GM23338 (cell line): ENCODE data around the gene TTC28. TPM values are rescaled to one million over a fixed set of nuclear protein-coding genes. Genes with fewer than 3 reads are reported as not detected.

Experiments used
- ATAC-seq: fragments of 200-7000 bp; cut with Tn5 transposase; 3 replicates; pipeline ENCODE4 v1.9.1; 2020
- DNase-seq: peaks from one replicate; pipeline ENCODE4 v3.0.0-alpha.2; 2015; ENCODE audit warnings: low spot score
- H2AFZ ChIP-seq: fragments of 200-600 bp; sonication (generic); 2 replicates; pipeline ENCODE4 v1.8.0; 2016; ENCODE audit warnings: antibody characterized with exemption, mild to moderate bottlenecking, moderate library complexity
- H3F3A ChIP-seq: fragments of 200-600 bp; sonication (generic); replicated peaks from 2 replicates; pipeline ENCODE4 v1.8.0; 2017; ENCODE audit warnings: antibody characterized with exemption, mixed run types, low read depth
- H3K27ac ChIP-seq: fragments of 200-600 bp; sonication (generic); 2 replicates; pipeline ENCODE4 v1.6.1; 2016; ENCODE audit warnings: low read depth
- H3K27me3 ChIP-seq: fragments of 200-600 bp; sonication (generic); 2 replicates; pipeline ENCODE4 v1.8.0; 2016; ENCODE audit warnings: mild to moderate bottlenecking, mixed run types, moderate library complexity; ENCODE audit not compliant: insufficient read depth
- H3K36me3 ChIP-seq: fragments of 200-600 bp; sonication (generic); 2 replicates; pipeline ENCODE4 v1.8.0; 2016; ENCODE audit warnings: mild to moderate bottlenecking; ENCODE audit not compliant: insufficient read depth
- H3K4me1 ChIP-seq: fragments of 200-600 bp; sonication (generic); 2 replicates; pipeline ENCODE4 v1.8.0; 2016; ENCODE audit warnings: mild to moderate bottlenecking, moderate library complexity; ENCODE audit not compliant: insufficient read depth
- H3K4me2 ChIP-seq: fragments of 200-600 bp; sonication (generic); 2 replicates; pipeline ENCODE4 v1.7.1; 2017; ENCODE audit warnings: mixed run types
- H3K4me3 ChIP-seq: fragments of 200-600 bp; sonication (generic); 2 replicates; pipeline ENCODE4 v1.6.1; 2016; ENCODE audit warnings: mixed run types
- H3K79me2 ChIP-seq: fragments of 200-600 bp; sonication (generic); replicated peaks from 2 replicates; pipeline ENCODE4 v1.8.0; 2017; ENCODE audit warnings: mild to moderate bottlenecking; ENCODE audit not compliant: insufficient read depth
- H3K9me2 ChIP-seq: fragments of 200-600 bp; sonication (generic); 2 replicates; pipeline ENCODE4 v1.8.0; 2017; ENCODE audit not compliant: insufficient read depth
- H4K20me1 ChIP-seq: fragments of 200-600 bp; sonication (generic); replicated peaks from 2 replicates; pipeline ENCODE4 v1.8.0; 2017; ENCODE audit warnings: mild to moderate bottlenecking; ENCODE audit not compliant: insufficient read depth
- H3K27ac Mint-ChIP-seq: 2 replicates; pipeline ENCODE4 v1.8.0; 2020; ENCODE audit warnings: inconsistent platforms, mild to moderate bottlenecking, moderate library complexity, mixed read lengths
- H3K27me3 Mint-ChIP-seq: 3 replicates; pipeline ENCODE4 v1.8.0; 2022; ENCODE audit warnings: low read depth, mild to moderate bottlenecking, moderate library complexity, mixed read lengths, inconsistent platforms; ENCODE audit not compliant: insufficient read depth, poor library complexity
- H3K36me3 Mint-ChIP-seq: 3 replicates; pipeline ENCODE4 v1.8.0; 2021; ENCODE audit warnings: low read depth, mild to moderate bottlenecking, inconsistent platforms, moderate library complexity, mixed read lengths
- H3K4me1 Mint-ChIP-seq: 3 replicates; pipeline ENCODE4 v1.8.0; 2020; ENCODE audit warnings: mild to moderate bottlenecking, inconsistent platforms, mixed read lengths
- H3K4me3 Mint-ChIP-seq: 3 replicates; pipeline ENCODE4 v1.8.0; 2021; ENCODE audit warnings: moderate library complexity, mild to moderate bottlenecking, inconsistent platforms, mixed read lengths
- H3K9me3 Mint-ChIP-seq: 3 replicates; pipeline ENCODE4 v1.8.0; 2020; ENCODE audit warnings: moderate library complexity, mild to moderate bottlenecking, inconsistent platforms, mixed read lengths
- CREB1 ChIP-seq: fragments of 250-450 bp; sonication (Bioruptor Pico); IDR thresholded peaks from 2 replicates; pipeline ENCODE4 v1.5.0; 2020; ENCODE audit warnings: low read depth, mild to moderate bottlenecking, moderate library complexity
- EZH2 ChIP-seq: fragments of 200-600 bp; sonication (generic); IDR thresholded peaks from one replicate; pipeline ENCODE4 v1.8.0; 2017; ENCODE audit warnings: antibody characterized with exemption, mild to moderate bottlenecking, low read depth; ENCODE audit not compliant: unreplicated experiment
- EZH2phosphoT487 ChIP-seq: fragments of 200-600 bp; sonication (generic); IDR thresholded peaks from one replicate; pipeline ENCODE4 v1.8.1; 2018; ENCODE audit warnings: antibody characterized with exemption; ENCODE audit not compliant: unreplicated experiment
- NANOG ChIP-seq: IDR thresholded peaks from 2 replicates; pipeline ENCODE4 v1.6.1; 2016; ENCODE audit warnings: antibody characterized with exemption, borderline replicate concordance
- POLR2AphosphoS5 ChIP-seq: IDR thresholded peaks from 2 replicates; pipeline ENCODE4 v1.6.1; 2016; ENCODE audit warnings: antibody characterized with exemption, low read depth
- ZNF114 ChIP-seq: fragments of 250-450 bp; sonication (Bioruptor Pico); IDR thresholded peaks from 2 replicates; pipeline ENCODE4 v1.5.0; 2020; ENCODE audit warnings: mild to moderate bottlenecking, moderate library complexity
- ZNF331 ChIP-seq: fragments of 250-450 bp; sonication (Bioruptor Pico); IDR thresholded peaks from 2 replicates; pipeline ENCODE4 v1.5.0; 2020; ENCODE audit warnings: low read depth, mild to moderate bottlenecking, moderate library complexity
- polyA plus RNA-seq: library from polyadenylated mRNA; unstranded; fragments of >200 nt; fragmentation: Nextera tagmentation; extraction: Ambion mirVana; gene quantifications from 2 replicates; pipeline ENCODE4 v1.2.1, GENCODE V29; 2016
- total RNA-seq: library from RNA; depleted of rRNA; stranded (reverse); fragments of >200 nt; shearing (Covaris generic); gene quantifications from 2 replicates; pipeline ENCODE4 v1.2.3, GENCODE V29; 2014
- TF ChIP-seq, protein P1 (sequence below), 2 experiments: fragments of 200-600 bp in 1 of 2; sonication (generic) in 1 of 2; conservative IDR thresholded peaks; 2 replicates each; pipeline versions ENCODE4 v1.5.1 to v1.6.1; 2016 to 2017; ENCODE audit warnings: antibody characterized with exemption in 2 of 2, low read depth in 2 of 2, mild to moderate bottlenecking in 2 of 2, moderate library complexity in 1 of 2
- TF ChIP-seq, protein P2 (sequence below): fragments of 250-450 bp; sonication (Bioruptor Pico); IDR thresholded peaks from 2 replicates; pipeline ENCODE4 v1.5.0; 2020; ENCODE audit warnings: mild to moderate bottlenecking, moderate library complexity

TTC28 gene
- total and polyA plus RNA-seq, 2 experiments from 2014 or later = 4.5 to 16.1 TPM

DNA sequence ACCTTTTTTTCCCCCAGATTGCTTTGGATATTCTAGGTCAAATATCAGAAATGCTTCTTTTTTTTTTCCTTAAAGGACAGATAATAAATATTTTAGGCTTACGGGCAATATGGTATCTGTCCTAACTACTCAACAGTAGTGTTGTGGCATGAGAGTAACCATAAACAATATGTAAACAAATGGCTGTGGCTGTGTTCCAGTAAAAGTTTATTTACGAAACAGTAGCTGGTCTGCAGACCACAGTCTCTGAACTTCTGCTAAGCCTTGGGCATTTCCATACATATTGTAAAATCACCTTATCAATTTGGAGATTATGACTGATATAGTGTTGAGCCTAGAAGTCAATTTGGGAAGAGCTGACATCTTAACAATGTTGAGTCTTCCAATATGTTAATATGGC is 621.6 kb downstream of the TTC28 start:
- Histone ChIP-seq H3K4me2 (no peak overlapping the region), H3K4me1 (no peaks in the 10 kb centered on the region), H4K20me1 (no peaks in the 10 kb centered on the region), H3K27me3 (no peaks in the 10 kb centered on the region), H3K4me3 (no peak overlapping the region), H2AFZ (no peak overlapping the region), H3K79me2 (no peaks in the 10 kb centered on the region), H3F3A (no peaks in the 10 kb centered on the region), H3K27ac (no peak overlapping the region), H3K36me3 (no peaks in the 10 kb centered on the region), H3K9me2 (no peaks in the 10 kb centered on the region)
- Mint-ChIP-seq H3K4me1 (no peaks in the 10 kb centered on the region; the same call in 2 of the 3 replicates), H3K9me3 (peaks cover 10% of the 10 kb centered on the region; the same call in 1 of the 3 replicates), H3K27me3 (peaks cover 3% of the 10 kb centered on the region), H3K4me3 (no peak overlapping the region), H3K27ac (no peak overlapping the region), H3K36me3 (peaks cover 9% of the 10 kb centered on the region; the same call in 2 of the 3 replicates)
- TF ChIP-seq, protein P1, sequence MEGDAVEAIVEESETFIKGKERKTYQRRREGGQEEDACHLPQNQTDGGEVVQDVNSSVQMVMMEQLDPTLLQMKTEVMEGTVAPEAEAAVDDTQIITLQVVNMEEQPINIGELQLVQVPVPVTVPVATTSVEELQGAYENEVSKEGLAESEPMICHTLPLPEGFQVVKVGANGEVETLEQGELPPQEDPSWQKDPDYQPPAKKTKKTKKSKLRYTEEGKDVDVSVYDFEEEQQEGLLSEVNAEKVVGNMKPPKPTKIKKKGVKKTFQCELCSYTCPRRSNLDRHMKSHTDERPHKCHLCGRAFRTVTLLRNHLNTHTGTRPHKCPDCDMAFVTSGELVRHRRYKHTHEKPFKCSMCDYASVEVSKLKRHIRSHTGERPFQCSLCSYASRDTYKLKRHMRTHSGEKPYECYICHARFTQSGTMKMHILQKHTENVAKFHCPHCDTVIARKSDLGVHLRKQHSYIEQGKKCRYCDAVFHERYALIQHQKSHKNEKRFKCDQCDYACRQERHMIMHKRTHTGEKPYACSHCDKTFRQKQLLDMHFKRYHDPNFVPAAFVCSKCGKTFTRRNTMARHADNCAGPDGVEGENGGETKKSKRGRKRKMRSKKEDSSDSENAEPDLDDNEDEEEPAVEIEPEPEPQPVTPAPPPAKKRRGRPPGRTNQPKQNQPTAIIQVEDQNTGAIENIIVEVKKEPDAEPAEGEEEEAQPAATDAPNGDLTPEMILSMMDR (conservative IDR thresholded peaks at IDR 0.05; ENCODE audit: low read depth in 2 of 2) = no peak
- TF ChIP-seq ZNF114 (CRISPR knock-in tag) (no peak), CREB1 (CRISPR knock-in tag) (no peak), NANOG (no peak), EZH2 (no peak), ZNF331 (no peak), POLR2AphosphoS5 (no peak), EZH2phosphoT487 (no peak)
- TF ChIP-seq, protein P2, sequence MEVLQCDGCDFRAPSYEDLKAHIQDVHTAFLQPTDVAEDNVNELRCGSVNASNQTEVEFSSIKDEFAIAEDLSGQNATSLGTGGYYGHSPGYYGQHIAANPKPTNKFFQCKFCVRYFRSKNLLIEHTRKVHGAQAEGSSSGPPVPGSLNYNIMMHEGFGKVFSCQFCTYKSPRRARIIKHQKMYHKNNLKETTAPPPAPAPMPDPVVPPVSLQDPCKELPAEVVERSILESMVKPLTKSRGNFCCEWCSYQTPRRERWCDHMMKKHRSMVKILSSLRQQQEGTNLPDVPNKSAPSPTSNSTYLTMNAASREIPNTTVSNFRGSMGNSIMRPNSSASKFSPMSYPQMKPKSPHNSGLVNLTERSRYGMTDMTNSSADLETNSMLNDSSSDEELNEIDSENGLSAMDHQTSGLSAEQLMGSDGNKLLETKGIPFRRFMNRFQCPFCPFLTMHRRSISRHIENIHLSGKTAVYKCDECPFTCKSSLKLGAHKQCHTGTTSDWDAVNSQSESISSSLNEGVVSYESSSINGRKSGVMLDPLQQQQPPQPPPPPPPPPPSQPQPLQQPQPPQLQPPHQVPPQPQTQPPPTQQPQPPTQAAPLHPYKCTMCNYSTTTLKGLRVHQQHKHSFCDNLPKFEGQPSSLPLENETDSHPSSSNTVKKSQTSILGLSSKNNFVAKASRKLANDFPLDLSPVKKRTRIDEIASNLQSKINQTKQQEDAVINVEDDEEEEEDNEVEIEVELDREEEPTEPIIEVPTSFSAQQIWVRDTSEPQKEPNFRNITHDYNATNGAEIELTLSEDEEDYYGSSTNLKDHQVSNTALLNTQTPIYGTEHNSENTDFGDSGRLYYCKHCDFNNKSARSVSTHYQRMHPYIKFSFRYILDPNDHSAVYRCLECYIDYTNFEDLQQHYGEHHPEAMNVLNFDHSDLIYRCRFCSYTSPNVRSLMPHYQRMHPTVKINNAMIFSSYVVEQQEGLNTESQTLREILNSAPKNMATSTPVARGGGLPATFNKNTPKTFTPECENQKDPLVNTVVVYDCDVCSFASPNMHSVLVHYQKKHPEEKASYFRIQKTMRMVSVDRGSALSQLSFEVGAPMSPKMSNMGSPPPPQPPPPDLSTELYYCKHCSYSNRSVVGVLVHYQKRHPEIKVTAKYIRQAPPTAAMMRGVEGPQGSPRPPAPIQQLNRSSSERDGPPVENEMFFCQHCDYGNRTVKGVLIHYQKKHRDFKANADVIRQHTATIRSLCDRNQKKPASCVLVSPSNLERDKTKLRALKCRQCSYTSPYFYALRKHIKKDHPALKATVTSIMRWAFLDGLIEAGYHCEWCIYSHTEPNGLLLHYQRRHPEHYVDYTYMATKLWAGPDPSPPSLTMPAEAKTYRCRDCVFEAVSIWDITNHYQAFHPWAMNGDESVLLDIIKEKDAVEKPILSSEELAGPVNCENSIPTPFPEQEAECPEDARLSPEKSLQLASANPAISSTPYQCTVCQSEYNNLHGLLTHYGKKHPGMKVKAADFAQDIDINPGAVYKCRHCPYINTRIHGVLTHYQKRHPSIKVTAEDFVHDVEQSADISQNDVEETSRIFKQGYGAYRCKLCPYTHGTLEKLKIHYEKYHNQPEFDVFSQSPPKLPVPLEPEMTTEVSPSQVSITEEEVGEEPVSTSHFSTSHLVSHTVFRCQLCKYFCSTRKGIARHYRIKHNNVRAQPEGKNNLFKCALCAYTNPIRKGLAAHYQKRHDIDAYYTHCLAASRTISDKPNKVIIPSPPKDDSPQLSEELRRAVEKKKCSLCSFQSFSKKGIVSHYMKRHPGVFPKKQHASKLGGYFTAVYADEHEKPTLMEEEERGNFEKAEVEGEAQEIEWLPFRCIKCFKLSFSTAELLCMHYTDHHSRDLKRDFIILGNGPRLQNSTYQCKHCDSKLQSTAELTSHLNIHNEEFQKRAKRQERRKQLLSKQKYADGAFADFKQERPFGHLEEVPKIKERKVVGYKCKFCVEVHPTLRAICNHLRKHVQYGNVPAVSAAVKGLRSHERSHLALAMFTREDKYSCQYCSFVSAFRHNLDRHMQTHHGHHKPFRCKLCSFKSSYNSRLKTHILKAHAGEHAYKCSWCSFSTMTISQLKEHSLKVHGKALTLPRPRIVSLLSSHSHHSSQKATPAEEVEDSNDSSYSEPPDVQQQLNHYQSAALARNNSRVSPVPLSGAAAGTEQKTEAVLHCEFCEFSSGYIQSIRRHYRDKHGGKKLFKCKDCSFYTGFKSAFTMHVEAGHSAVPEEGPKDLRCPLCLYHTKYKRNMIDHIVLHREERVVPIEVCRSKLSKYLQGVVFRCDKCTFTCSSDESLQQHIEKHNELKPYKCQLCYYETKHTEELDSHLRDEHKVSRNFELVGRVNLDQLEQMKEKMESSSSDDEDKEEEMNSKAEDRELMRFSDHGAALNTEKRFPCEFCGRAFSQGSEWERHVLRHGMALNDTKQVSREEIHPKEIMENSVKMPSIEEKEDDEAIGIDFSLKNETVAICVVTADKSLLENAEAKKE (CRISPR knock-in tag) = no peak
- ATAC-seq (no peak), DNase-seq (no peak)
